Stimulated activated naive CD4-positive, alpha-beta T cell (primary cell): ENCODE results near the gene PPIL1.

Experiments used
- DNase-seq, 6 experiments: peaks; one replicate each; lab custom pipeline; 2025; lab: John Stamatoyannopoulos, UW

The PPIL1 gene

DNA sequence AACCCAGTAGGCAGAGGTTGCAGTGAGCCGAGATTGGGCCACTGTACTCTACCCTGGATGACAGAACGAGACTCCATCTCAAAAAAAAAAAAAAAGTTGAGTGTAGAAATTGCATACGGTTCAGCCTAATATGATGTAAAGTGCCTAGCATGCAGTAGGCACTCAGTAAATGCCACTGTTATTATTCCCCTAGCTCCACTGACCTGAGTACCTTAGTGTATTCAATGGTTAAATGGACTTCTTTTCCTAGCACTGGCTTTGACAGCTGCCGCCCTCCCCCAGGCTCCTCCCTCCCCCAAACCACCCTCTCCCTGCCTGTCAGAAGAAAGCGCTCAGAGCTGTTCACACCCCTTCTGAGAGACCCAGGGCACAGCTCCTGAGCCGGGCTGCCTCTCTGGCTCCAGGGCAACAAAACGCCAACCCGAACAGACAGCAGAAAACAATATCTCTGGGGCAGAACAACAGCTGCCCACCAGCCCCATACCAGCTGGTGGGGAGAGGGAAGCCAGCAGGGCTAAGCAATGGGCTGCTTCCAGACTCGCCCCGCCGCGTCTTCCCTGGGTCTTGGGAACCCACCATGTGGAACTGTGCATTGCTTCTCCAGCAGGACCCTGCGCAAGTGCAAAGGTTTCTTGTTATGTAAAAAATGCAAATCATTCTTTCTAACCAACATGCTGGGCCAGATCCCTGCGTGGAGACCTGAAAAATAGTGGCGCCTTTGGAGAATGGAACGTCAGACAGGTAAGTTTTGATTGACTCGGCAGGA lies 39.8 kb downstream of the PPIL1 start:
- DNase-seq, result no peak

DNA sequence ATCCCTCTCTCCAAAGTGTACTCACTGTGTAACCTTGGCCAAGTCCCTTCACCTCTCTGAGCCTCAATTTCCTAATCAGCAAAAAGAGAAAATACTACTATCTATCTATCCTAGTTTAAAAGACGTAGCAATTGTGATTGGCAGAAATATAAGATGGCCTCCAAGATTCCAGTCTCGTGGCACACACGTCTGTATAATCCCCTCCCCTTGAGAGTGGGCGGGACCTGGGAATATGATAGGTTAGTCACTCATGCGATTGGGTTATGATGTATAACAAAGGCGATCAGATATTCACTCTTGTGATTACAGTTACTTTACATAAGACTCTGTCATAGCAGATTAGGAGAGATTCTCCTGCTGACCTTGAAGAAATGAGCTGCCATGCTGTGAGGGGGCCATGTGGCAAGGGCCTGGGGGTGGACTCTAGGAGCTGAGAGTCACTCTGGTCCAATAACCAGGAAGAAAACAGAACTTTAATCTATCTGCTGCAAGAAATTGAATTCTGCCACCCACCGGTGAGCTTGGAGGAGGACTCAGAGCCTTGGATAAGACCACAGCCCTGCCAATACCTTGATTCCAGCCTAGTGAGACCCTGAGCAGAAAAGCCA lies 41.3 kb downstream of the PPIL1 start:
- DNase-seq, result no peak

DNA sequence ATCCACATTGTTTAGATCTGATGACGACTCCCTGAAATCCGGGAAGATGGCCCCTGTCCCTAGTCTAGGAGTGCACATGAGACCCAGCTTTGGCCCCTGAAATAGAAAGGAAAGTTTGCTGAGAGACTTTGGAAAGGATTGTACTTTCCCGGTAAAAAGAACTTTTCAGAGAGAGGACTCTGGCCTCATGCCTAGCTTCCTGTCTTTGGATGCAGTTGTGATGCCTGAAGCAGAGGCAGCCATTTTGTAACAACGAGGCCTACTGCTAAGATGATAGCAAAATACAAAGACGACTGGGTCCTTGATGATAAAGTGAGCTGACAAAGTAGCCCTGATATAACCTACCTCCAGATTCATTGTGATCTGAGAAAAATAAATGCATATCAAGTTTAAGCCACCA lies 42.3 kb downstream of the PPIL1 start:
- DNase-seq, result no peak

DNA sequence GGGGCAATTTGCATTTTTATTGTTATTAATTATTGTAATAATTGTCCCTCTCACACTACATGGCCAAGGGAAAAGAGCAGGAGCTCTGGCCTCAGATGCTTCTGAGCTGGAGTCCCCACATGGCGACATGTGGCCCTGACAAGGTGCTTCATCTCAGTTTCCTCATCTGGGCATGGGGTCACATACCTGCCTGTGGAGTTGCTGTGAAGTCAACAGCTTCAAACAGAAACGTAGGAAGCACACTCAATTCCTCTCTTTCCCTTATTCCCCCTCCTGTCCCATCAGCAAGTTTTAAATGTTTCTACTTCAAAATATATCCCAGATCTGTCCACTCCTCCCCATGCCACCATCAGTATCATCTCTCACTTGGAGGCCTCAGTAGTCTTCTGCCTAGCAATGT lies 44.0 kb downstream of the PPIL1 start:
- DNase-seq, result no peak

DNA sequence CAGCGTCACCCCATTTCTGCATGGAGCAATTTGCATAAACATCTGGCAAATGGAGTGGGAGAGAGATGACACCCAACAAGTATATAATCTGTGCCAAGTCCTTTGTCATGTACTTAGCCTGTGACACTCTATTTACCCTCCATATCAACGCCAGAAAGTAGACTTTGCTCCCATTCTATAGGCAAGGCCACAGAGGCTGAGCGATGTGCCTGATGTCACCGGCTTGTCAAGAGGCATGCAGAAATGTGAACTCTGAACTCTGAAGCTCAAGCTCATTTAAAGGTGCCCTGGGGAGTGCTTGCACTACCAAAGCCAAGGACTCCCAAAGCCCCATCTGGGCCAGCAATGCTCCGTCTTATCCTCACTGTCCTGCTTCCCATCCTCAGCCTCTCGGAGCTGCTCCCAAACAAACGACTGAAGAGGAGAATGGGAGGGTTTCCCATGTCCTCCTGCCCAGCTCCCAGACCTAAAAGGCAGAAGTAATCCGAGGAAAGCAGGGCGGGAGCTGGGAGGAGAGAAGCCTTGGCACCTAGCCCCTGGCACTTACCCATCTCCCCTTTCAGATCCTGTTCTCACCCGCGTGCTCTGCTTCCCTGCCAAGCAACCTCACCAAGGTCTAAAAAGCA lies 44.6 kb downstream of the PPIL1 start:
- DNase-seq, result no peak

DNA sequence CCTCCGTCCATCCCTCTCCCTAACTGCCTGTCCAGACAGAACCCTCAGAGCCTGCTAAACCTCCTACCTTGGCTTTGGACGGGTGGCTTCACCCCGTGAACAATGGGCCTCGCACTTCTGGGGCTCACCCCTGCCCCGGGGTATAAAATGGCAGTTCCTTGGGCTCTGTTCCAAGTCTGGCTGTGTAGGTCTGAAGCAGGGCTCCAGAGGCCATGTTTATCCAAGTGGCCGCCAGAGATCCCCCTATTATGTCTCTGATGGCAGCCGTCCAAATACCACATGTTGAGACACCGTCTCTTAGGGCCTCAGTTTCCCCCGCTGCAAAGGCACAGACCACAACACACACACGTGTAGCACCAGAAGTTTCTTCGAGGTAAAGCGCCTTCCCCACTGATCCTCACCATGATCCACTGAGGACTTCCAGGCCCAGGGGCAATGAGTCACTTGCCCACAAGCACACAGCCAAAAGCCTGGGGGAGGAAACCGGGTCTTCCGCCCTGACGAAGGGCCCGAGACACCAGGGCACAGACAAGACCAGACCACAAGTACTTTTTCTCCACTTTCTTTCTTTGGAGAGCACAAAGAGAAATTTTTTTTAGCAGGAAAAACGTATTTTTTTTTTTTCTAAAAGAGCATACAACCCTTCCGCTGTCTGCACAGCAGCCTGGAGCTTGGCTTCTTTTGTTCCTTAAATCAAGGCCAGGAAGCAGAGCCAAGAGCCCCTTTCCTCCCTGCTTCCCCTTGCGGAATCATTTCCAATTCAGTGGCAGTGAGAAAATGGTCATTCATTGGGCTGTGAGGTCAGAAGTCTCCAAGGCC lies 47.1 kb downstream of the PPIL1 start:
- DNase-seq, result no peak

DNA sequence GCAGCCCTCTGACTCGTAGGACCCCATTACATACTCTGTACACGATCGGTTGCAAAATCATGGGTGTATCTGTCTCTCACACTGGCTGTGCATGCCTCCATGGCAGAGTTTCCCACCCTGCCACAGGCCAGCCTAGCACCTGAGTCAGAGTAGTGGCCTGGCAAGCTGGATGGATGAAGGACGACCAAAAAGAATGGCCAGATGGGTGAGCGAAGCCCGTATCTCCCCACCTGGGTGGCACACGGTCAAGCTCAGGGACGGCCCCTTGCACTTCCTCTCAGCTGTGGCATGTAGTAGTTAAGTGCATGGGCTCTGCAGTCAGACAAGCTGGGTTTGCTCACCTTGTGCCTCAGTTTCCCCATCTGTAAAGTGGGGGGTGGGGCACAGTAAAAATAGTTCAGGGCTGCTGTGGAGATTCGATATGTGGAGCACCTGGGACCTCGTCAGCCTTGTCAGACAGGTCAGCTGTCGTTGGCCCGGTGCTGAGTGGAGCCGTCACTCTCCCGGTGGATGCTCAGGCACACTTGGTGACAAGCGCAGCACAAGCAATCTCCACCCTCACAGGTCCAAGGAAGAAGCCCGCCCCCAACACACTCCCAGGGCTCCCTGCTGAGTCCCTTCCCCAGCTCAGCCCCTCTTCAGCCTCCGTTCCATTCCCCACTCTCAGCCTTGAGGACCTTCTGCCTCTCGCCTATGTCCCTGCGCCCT lies 47.9 kb downstream of the PPIL1 start:
- no peak for DNase-seq

DNA sequence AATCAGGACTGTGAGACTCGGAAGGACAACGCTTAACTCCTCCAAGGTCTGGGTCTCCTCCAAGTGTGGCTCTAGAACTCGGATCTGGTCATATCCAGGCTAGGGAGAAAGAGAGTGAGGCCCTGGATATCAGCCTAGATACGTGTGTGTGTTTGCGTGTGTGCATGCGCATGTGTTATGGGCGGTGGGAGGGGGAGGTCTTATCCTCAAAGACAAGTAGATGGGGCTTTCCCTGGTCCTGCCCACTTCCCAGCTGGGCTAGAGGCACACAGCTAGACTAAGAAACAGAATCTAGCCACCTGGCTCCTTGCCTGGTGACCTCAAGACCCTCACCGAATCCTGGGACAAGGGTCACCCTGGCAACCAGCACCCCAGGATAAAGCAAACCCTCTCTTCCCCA lies 48.6 kb downstream of the PPIL1 start:
- DNase-seq, result no peak

DNA sequence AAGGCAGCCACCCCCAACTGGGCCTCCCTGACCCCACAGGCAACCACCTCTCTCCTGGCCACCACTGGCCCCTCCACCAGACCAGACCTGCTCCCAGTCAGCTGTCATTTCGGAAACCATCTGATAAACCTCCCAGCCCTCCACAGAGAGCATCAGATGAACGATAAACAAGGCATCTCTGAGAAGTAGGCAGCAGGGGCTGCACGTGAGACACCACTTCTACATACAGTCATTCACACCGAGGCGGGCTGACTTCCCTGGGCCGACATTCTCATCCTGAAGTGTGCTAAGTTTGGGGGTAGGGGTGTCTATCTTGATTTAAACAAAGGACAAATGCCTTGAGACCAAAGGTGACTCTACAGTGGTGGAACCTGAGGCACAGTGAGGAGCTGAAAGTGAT lies 49.2 kb downstream of the PPIL1 start:
- DNase-seq, result no peak

DNA sequence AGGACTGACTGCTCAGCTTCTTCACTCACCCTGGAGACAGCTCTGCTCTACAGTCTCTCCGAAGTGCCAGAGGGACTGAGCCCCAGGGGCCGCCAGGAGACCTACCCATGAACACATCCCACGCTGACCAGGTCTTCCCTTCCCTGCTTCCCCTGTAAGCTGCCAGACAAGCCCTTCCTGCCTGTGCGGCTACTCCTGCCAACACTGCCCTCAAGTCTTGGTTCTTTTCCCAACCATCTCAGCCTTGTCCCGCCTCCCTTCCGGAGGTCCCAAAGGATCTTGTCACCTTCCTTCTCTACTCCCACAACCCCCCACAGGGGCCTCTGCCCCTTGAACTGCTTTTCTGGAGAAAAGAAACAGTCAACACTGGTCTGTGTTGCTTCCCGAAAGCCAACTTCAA lies 50.4 kb downstream of the PPIL1 start:
- no peak for DNase-seq

DNA sequence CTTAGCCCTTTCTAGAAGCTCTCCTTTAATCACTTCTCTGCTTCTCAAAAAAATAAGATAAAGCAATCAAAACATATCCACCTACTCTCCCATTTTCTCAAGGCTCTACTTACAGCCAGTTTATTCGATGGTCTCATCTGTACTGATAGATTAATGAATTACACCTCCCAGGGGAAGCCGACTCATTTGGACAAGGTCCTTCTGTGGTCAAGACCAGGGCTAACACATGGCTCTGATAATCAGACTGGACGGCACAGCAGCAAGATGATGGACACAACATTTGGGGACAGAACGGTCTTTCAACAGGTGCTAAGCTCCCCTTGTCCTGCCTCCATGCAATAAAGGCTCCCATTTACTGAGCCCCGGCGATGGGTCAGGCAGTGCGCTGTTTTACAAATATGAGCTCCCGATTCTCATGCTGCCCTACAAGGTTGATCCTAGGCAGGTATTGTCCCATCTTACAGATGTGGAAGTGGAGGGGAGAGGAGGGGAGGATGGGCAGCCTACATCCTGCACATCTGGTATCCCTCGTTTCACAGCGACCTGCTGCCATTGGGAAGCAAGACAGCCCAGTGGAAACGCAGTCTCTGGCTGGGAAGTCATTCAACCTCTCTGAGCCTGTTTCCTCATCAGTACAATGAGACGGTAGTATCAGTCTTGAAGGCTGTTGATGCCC lies 51.0 kb downstream of the PPIL1 start:
- DNase-seq, result no peak

DNA sequence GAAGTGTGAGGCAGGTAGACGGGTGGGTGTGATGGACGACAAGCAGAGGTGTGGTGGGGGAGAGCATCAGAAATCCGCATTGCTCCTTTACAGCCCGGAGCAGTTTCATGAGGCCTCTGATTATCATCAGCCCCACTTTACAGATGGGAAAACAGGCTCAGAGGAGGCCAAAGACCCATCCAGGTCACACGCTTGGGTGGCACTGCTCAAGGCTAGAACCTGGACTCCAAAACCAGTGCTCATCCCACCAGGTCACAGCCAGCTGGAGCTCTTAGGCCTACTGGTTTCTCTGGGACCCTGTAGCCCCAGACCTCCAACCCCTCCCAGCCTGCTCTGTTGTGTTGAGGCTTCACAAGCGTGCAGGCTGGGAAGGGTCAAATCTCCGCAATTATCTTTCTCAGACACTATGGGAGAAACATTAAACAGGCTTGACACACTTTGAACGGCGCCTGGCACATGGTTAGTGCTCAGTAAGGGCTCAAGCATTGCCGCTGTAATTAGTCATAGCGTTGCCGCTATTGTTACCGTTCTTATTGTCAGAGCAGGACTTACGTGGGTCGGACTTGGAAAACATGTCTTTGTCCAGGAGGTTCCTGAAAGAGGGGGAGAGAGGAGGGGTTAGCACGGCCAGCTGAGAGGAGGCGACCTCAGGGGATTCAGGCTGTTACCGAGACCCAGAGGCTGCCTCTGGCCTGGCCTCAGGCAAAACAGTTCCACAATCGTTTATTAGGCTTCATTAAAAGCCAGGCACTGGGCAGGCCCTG lies 51.9 kb downstream of the PPIL1 start:
- DNase-seq, result no peak

DNA sequence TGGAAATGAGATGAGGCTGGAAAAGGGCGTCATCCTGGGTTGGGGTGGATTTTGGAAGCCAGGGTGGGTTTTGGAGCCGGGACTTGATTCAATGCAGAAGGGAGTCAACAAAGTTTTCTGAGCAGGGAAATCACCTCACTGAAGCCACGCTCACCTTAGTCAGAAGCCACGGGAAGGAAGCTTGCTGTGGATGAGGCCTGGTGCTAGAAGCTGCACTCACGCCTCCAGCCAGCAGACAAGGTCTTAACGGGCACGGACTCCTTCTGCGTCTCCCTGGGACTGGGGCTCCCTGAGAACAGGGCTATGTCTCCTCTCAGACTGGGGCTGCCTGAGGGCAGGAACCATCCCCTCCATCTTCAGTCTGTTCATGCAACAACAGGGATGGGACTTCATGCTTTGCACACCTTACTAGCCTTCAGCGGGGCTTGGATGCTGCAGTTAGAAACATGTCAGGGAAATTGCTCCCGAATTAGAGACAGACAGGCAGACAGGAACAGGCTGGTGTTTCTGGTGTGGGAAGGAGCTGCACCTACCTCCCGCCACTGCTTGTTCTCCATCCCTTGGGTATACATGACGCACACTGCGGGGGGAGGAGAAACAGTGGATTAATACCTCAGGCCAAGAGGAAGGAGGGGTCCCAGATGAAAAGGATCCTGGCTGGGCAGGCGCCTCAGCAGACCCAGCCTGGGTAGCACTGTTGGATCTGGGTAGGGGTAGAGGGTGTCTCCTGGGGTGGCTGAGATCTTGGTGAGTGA lies 52.8 kb downstream of the PPIL1 start:
- DNase-seq, result no peak

DNA sequence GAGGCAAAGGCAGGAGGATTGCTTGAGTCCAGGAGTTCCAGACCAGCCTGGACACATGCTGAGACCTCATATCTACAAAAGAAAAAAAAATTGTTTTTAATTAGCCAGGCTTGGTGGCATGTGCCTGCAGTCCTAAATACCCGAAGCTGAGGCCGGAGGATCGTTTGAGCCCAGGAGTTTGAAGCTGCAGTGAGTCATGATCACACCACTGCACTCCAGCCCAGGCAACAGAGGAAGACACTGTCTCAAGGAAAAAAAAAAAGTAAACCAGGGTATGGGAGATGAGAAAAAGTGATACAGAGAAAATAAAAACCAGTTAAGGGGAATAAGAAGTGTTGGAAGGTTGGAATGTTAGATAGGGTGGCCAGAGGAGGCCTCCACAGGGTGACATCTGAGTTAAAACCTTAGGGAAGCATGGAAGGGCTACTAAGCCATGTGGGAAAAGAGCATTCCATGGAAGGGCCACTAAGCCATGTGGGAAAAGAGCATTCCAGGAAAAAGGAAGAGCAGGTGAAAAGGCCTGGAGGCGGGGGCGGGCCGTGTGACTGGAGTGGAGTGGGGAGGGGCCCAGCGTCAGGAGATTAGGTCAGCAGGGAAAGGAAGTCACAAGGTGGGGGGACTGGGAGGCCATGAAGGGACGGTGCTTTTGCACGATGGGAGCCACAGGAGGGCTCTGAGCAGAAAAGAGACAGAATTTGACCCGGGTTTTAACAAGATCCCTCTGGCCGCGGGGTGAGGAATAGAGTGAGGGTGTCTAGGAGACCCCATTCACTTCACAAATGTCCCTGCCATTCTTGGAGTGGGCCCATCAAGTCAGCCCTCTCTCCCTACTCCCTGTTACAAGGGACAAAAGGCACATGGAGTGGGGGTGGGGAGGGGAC lies 53.7 kb downstream of the PPIL1 start:
- DNase-seq, result no peak

DNA sequence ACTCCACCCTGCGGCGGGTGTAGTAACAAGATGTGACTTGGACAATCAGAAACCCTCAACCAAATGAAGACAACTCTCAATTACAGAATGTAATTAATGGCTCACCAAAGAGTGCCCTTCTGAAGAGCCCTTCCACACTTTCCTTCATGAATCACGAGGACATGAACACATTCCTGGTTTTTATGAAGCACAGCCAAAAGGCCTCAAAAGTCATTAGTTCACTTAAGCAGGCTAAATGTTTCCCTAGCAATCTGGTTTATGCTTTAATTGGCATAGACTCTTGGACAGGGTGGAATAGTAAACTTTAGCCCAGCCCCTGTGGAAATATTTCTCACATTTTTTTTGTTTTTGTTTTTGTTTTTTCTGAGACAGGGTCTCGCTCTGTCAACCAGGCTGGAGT lies 55.8 kb downstream of the PPIL1 start:
- DNase-seq, result no peak

DNA sequence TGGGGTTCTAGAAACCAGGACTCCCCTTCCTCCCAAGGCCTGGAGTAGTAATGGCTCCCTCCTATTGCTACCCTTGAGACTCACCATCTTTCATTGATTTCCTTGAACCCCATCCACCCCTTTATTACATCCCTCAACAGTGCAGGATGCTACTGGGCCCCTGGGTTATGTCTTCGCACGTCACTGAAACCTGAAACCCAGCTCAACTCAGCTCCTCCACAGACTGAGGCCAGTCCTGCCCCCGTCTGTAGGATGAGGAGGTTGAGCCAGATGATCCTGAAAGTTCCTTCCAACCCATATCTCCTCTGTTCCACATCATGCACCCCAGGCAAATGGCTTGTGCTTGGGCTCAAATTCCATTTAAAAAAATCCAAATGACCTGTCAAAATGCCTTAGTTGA lies 56.8 kb downstream of the PPIL1 start:
- DNase-seq, result no peak

DNA sequence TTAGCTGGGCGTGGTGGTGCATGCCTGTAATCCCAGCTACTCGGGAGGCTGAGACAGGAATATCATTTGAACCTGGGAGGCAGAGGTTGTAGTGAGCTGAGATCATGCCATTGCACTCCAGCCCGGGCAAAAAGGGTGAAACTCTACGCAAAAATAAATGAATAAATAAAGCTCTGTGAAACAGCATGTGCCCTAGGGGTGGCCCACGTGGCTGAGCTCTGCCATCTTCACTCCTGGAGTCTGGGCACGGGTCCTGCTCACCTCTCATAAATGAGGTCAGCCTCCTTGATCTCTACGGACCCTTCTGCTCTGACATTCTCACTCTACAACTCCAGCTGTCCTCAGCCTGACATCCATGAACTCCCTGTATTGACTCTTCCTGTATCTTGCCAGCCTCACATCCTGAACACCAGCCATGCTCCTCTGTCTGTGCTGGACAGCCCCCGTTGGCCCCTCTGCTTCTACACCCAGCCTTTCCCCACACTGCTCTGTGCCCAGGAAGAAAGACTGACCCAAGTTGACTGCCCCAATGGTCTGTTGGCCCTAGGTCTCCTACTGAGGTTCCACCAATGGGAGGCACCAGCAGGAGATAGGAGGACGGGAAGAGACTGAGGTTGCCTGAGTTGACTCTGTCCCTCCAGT lies 57.3 kb downstream of the PPIL1 start:
- no peak for DNase-seq

DNA sequence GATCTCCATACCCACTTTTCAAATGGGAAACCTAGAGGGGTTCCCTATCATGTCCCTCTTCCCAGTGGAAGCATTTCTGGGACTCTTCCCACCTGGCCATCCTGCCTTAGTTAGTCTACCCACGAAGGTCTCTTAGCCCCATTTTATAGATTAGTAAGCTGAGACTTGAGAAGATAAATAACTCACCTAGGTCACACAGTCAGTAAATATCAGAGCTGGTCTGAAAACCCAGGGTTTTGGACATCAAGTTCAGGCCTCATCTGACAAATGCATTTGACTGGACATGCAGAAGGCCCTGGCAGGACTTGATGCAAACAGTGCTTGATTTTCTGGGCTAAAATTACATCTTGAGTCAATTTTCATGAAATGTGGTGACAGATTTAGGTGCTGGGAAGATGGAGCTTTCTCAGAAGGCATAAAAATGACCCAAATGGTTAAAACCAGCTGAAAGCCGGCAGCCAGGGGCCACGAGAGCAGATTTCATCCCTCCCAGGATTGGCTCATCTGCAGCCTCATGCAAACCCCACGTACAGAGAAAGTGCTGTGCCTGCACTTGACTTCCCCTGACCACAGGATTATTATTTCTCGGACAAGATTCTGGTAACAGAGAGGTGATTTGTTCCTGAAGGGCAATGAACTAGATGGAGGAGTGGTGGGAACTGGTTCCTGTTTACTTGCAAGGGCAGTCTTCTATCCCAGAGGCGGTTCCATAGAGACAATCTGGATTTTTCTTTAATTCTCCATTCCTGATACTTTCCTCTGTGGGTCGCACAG lies 58.5 kb downstream of the PPIL1 start:
- no peak for DNase-seq
